Endometrial microvascular endothelial cells (primary cell): ENCODE measurements around the gene NYAP1. TPM values are rescaled to one million over a fixed set of nuclear protein-coding genes. Genes with fewer than 3 reads are reported as not detected.
"Not testable (repeated sequence)": the region's sequence is repeated elsewhere in the genome, so short reads cannot be mapped to it uniquely, and the experiment has no call there.

Experiments used
- in situ Hi-C: cut with HindIII; loops from 2 replicates; pipeline ENCODE4 v1.10.0; 2017; ENCODE audit warnings: low sequenced_read_pairs, low pct_unique_long_range_greater_than_20kb; ENCODE audit errors: inconsistent ontology term
- total RNA-seq: library from RNA; depleted of rRNA; stranded (reverse); fragments of >200 nt; gene quantifications from one replicate; pipeline ENCODE4 v1.2.3, GENCODE V29; 2015; ENCODE audit errors: inconsistent ontology term

Gene NYAP1
- total RNA-seq, 1 donor from 2014 or later: 2.0 TPM

- in situ Hi-C loops: not testable (repeated sequence)
Measured at GRCh38 chr7:100500743-100501142, 17.0 kb downstream of the NYAP1 start.

- in situ Hi-C loops: not testable (repeated sequence)
Measured at GRCh38 chr7:100504031-100504430, 20.3 kb downstream of the NYAP1 start.

- in situ Hi-C loops: no loop called here
Measured at GRCh38 chr7:100504887-100505611, 21.3 kb downstream of the NYAP1 start.

GRCh38 chr7:100506356-100506923 is 22.7 kb downstream of the NYAP1 start:
- in situ Hi-C loops: no loop called here

GRCh38 chr7:100509231-100509630 is 25.5 kb downstream of the NYAP1 start:
- in situ Hi-C loops: no loop called here

- in situ Hi-C loops: no loop called here
Measured at GRCh38 chr7:100510437-100511239, 26.9 kb downstream of the NYAP1 start.

- in situ Hi-C loops: no loop called here
Measured at GRCh38 chr7:100513212-100513810, 29.6 kb downstream of the NYAP1 start.

GRCh38 chr7:100515072-100515532 is 31.4 kb downstream of the NYAP1 start:
- in situ Hi-C loops: no loop called here

- in situ Hi-C loops: no loop called here
Measured at GRCh38 chr7:100516135-100516812, 32.5 kb downstream of the NYAP1 start.

GRCh38 chr7:100517305-100517704 is 33.6 kb downstream of the NYAP1 start:
- in situ Hi-C loops: no loop called here

GRCh38 chr7:100519580-100519979 is 35.9 kb downstream of the NYAP1 start:
- in situ Hi-C loops: no loop called here

- in situ Hi-C loops: no loop called here
Measured at GRCh38 chr7:100520138-100520537, 36.4 kb downstream of the NYAP1 start.

GRCh38 chr7:100521076-100521475 is 37.3 kb downstream of the NYAP1 start:
- in situ Hi-C loops: no loop called here

GRCh38 chr7:100521909-100522593 is 38.3 kb downstream of the NYAP1 start:
- in situ Hi-C loops: not testable (repeated sequence)

- in situ Hi-C loops: not testable (repeated sequence)
Measured at GRCh38 chr7:100523192-100523591, 39.5 kb downstream of the NYAP1 start.

- in situ Hi-C loops: not testable (repeated sequence)
Measured at GRCh38 chr7:100528108-100528866, 44.6 kb downstream of the NYAP1 start.

GRCh38 chr7:100532165-100533022 is 48.7 kb downstream of the NYAP1 start:
- in situ Hi-C loops: no loop called here
